ENCODE data around the gene IL9R. TPM values are rescaled to one million over a fixed set of nuclear protein-coding genes. Genes with fewer than 3 reads are reported as not detected.

IL9R gene
- total and polyA plus RNA-seq, 2 of the 4 experiments (the other 2 are of a cell fraction), result 0.05 TPM; not detected in 1

DNA sequence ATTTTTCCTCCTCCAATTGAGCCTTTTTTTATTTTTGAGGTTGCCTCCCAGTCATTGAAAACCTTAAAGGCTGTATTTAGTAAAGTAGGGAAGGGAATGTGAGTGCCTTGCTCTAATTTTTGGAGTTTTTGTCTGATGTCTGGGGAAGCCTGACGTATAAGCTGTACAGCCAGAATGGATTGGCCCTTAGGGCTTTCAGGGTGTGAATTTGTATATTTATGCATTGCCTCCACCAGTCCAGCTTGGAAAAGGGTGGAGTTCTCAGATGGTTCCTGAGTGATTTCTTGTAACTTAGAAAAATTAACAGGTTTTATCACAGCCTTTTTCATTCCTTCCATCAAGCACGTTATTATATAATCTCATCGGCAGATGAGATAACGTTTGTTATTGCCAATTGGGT lies 8.6 kb upstream of the IL9R start:
- no peaks in the 10 kb centered on the region for H3K9me1 ChIP-seq (ENCODE audit: insufficient read depth, low read length)
- H4K5ac ChIP-seq (ENCODE audit: low read depth, low read length), result no peak overlapping the region
- H3K4me1 ChIP-seq (ENCODE audit: control insufficient read depth, insufficient read depth, low read length), result no peaks in the 10 kb centered on the region
- H2BK15ac ChIP-seq (ENCODE audit: low read depth, low read length), result no peak overlapping the region
- POLR2A ChIA-PET (ENCODE audit: unreplicated experiment), result no interaction called here
- no peak for ATAC-seq (ENCODE audit: low read depth)
- no peak overlapping the region for H3K9ac ChIP-seq (ENCODE audit: low read depth, low read length)
- no peak overlapping the region for H2BK5ac ChIP-seq (ENCODE audit: low read depth, low read length, poor library complexity, severe bottlenecking)
- H3K79me1 ChIP-seq (ENCODE audit: low read depth in 1 of 2, low read length in 2 of 2), result no peaks in the 10 kb centered on the region
- H3K18ac ChIP-seq (ENCODE audit: low read depth, low read length), result no peak overlapping the region
- no peak overlapping the region for H3K4ac ChIP-seq (ENCODE audit: low read depth, low read length)
- no peak overlapping the region for H3K4me2 ChIP-seq (ENCODE audit: low read depth, low read length)
- CTCF ChIA-PET, result no interaction called here
- no peak overlapping the region for H3K56ac ChIP-seq (ENCODE audit: extremely low read depth, insufficient read depth, low read length)
- dilution Hi-C loops (cut with HindIII; ENCODE audit: low sequenced_read_pairs, unreplicated experiment) (no loop called here), intact Hi-C loops (cut with micrococcal nuclease) (no loop called here), in situ Hi-C loops (cut with MboI; ENCODE audit: low sequenced_read_pairs) (no loop called here)
- no peak overlapping the region for H2AFZ ChIP-seq (replicated peaks; ENCODE audit: low read length, poor library complexity)
- H4K91ac ChIP-seq (ENCODE audit: insufficient read depth, low read depth, low read length), result no peak overlapping the region
- no peak overlapping the region for H2AK5ac ChIP-seq (ENCODE audit: low read depth, low read length)
- H3K4me3 ChIP-seq (ENCODE audit: insufficient read depth, low read depth, low read length), result no peak overlapping the region
- DNase-seq, result no peak
- no peaks in the 10 kb centered on the region for H4K20me1 ChIP-seq (ENCODE audit: insufficient read depth, low read length)
- no peak overlapping the region for H3K23ac ChIP-seq (ENCODE audit: low read depth, low read length)
- WGBS, 2 experiments (ENCODE audit: extremely low coverage in 2 of 2, insufficient read length in 1 of 2), result 50% methylated on average over 1 of the region's 4 CpGs; no CpG with 5 or more reads in 1 of the 2 experiments
- BruUV-seq (replicated peaks), result no TSS peak
- H3K27me3 ChIP-seq (ENCODE audit: control insufficient read depth, insufficient read depth, low read length), result no peaks in the 10 kb centered on the region
- 0 out of 2 replicates have a peak, but pooled peaks cover 2% of the 10 kb centered on the region for H3K9me3 ChIP-seq (ENCODE audit: control insufficient read depth, insufficient read depth, low read length)
- TF ChIP-seq POLR2A (IDR thresholded peaks at IDR 0.05; ENCODE audit: low read depth, low read length), result no peak
- TF ChIP-seq NFE2L2 (IDR thresholded peaks at IDR 0.05; ENCODE audit: low read depth, low read length), result no peak
- TF ChIP-seq CHD1 (IDR thresholded peaks at IDR 0.05; ENCODE audit: low read depth, low read length), result no peak
- no peak for TF ChIP-seq SMC3 (IDR thresholded peaks at IDR 0.05; ENCODE audit: low read depth, low read length)
- no peak for TF ChIP-seq MAZ (IDR thresholded peaks at IDR 0.05; ENCODE audit: borderline replicate concordance, low read depth, low read length)
- TF ChIP-seq RCOR1 (IDR thresholded peaks at IDR 0.05; ENCODE audit: insufficient replicate concordance, low read length), result no peak
- no peak for TF ChIP-seq MXI1 (IDR thresholded peaks at IDR 0.05; ENCODE audit: borderline replicate concordance, low read depth, low read length)
- TF ChIP-seq RFX5 (IDR thresholded peaks at IDR 0.05; ENCODE audit: low read depth, low read length), result no peak
- no peak for TF ChIP-seq BHLHE40 (IDR thresholded peaks at IDR 0.05; ENCODE audit: low read depth, low read length)
- no peak for TF ChIP-seq MAFK (IDR thresholded peaks at IDR 0.05; ENCODE audit: low read depth, low read length)
- no peak overlapping the region for H4K8ac ChIP-seq (ENCODE audit: low read depth in 2 of 2, low read length in 2 of 2)
- H2BK20ac ChIP-seq (ENCODE audit: low read depth, low read length), result no peak overlapping the region
- no peak overlapping the region for H3K27ac ChIP-seq (ENCODE audit: insufficient read depth, low read length)
- no peak overlapping the region for H3K14ac ChIP-seq (replicated peaks; ENCODE audit: low read depth, low read length)
- H2AK9ac ChIP-seq (replicated peaks; ENCODE audit: low read depth, low read length, poor library complexity), result no peak overlapping the region
- H3K36me3 ChIP-seq (ENCODE audit: control insufficient read depth, insufficient read depth, low read length), result no peaks in the 10 kb centered on the region
- H2BK120ac ChIP-seq (ENCODE audit: low read depth, low read length), result no peak overlapping the region
